ENCODE data around the gene COX5B. TPM values are rescaled to one million over a fixed set of nuclear protein-coding genes. Genes with fewer than 3 reads are reported as not detected.

COX5B gene
- total and polyA plus RNA-seq, 8 donors: 112 to 173 (median 126) TPM

DNA sequence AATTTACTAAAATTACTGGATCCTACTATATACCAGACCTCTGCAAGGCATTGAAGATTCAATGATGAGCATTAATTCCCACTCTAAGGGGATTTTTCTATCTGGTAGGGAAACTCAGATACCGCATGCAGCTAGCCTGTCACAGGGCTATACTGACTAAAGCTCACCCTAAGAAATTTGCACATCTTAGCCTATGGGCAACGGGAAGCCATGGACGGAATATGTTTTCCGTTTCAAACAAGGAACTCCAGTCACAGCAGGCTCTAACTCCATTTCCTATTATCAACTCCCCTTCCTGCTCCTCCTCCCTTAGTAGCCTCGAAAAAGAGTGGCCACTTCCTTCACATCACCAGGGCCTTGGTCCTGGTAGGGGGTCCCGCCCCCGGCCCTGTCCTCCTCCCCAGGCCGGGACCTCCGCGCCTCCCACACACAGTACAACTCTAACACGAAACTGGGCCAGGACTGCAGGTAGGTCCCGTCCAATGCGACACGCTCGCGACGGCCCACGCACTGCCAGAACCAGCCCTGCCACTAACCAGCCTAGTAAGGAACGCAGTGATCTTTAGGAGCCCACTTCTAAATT, 659 bp upstream of the COX5B start:
- intact Hi-C loops (cut with DNase I): no loop called here
- H3K4me3 ChIP-seq: peak overlapping the region; percentile 88 to 96
- ATAC-seq: peak; percentile 68
- TF ChIP-seq, protein P1, sequence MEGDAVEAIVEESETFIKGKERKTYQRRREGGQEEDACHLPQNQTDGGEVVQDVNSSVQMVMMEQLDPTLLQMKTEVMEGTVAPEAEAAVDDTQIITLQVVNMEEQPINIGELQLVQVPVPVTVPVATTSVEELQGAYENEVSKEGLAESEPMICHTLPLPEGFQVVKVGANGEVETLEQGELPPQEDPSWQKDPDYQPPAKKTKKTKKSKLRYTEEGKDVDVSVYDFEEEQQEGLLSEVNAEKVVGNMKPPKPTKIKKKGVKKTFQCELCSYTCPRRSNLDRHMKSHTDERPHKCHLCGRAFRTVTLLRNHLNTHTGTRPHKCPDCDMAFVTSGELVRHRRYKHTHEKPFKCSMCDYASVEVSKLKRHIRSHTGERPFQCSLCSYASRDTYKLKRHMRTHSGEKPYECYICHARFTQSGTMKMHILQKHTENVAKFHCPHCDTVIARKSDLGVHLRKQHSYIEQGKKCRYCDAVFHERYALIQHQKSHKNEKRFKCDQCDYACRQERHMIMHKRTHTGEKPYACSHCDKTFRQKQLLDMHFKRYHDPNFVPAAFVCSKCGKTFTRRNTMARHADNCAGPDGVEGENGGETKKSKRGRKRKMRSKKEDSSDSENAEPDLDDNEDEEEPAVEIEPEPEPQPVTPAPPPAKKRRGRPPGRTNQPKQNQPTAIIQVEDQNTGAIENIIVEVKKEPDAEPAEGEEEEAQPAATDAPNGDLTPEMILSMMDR (IDR thresholded peaks at IDR 0.05): no peak
- H3K4me1 ChIP-seq: peaks cover 6 to 21% of the 10 kb centered on the region in 2 donors
- H3K27ac ChIP-seq: peak overlapping the region; percentile 94 to 95
- H3K27me3 ChIP-seq: no peaks in the 10 kb centered on the region
- peak in 2 of 4 donors; percentile 56 to 82 for DNase-seq
- peaks cover 0 to 31% of the 10 kb centered on the region in 2 donors for H3K36me3 ChIP-seq
- no peaks in the 10 kb centered on the region for H3K9me3 ChIP-seq

GRCh38 chr2:97646977-97647376, 1.1 kb downstream of the COX5B start:
- Histone ChIP-seq H3K36me3 (peaks cover 0 to 36% of the 10 kb centered on the region in 2 donors), H3K4me1 (peaks cover 6 to 21% of the 10 kb centered on the region in 2 donors), H3K27ac (peak overlapping the region in 1 of 2 donors; percentile 94), H3K9me3 (no peaks in the 10 kb centered on the region), H3K27me3 (no peaks in the 10 kb centered on the region), H3K4me3 (peak overlapping the region; percentile 88 to 96)
- DNase-seq (no peak), ATAC-seq (no peak)
- TF ChIP-seq, protein P1 (IDR thresholded peaks at IDR 0.05): no peak
- intact Hi-C loops (cut with DNase I): no loop called here

- H3K36me3 ChIP-seq: peaks cover 0 to 53% of the 10 kb centered on the region in 2 donors
- no peaks in the 10 kb centered on the region for H3K9me3 ChIP-seq
- ATAC-seq: no peak
- no peak overlapping the region for H3K27ac ChIP-seq
- no peaks in the 10 kb centered on the region for H3K27me3 ChIP-seq
- DNase-seq: no peak
- no peak overlapping the region for H3K4me3 ChIP-seq
- peaks cover 6 to 12% of the 10 kb centered on the region in 2 donors for H3K4me1 ChIP-seq
- TF ChIP-seq, protein P1 (IDR thresholded peaks at IDR 0.05): no peak
- intact Hi-C loops (cut with DNase I): no loop called here
Measured at GRCh38 chr2:97651114-97651513, 5.3 kb downstream of the COX5B start.

- H3K36me3 ChIP-seq: peaks cover 0 to 64% of the 10 kb centered on the region in 2 donors
- TF ChIP-seq, protein P1 (IDR thresholded peaks at IDR 0.05): no peak
- H3K27me3 ChIP-seq: no peaks in the 10 kb centered on the region
- ATAC-seq (no peak), DNase-seq (no peak)
- no peak overlapping the region for H3K4me3 ChIP-seq
- H3K4me1 ChIP-seq: no peaks in the 10 kb centered on the region
- intact Hi-C loops (cut with DNase I): no loop called here
- H3K9me3 ChIP-seq: no peaks in the 10 kb centered on the region
- no peak overlapping the region for H3K27ac ChIP-seq
Measured at GRCh38 chr2:97653473-97653872, 7.6 kb downstream of the COX5B start.

GRCh38 chr2:97653874-97654273, 8.0 kb downstream of the COX5B start:
- ATAC-seq (no peak), DNase-seq (no peak)
- Histone ChIP-seq H3K36me3 (peaks cover 0 to 64% of the 10 kb centered on the region in 2 donors), H3K4me1 (no peaks in the 10 kb centered on the region), H3K9me3 (no peaks in the 10 kb centered on the region), H3K4me3 (no peak overlapping the region), H3K27me3 (no peaks in the 10 kb centered on the region), H3K27ac (no peak overlapping the region)
- intact Hi-C loops (cut with DNase I): no loop called here
- TF ChIP-seq, protein P1 (IDR thresholded peaks at IDR 0.05): no peak

All from left lung (tissue), 10 donors.